ENCODE results near the gene MFSD12.

The MFSD12 gene

DNA sequence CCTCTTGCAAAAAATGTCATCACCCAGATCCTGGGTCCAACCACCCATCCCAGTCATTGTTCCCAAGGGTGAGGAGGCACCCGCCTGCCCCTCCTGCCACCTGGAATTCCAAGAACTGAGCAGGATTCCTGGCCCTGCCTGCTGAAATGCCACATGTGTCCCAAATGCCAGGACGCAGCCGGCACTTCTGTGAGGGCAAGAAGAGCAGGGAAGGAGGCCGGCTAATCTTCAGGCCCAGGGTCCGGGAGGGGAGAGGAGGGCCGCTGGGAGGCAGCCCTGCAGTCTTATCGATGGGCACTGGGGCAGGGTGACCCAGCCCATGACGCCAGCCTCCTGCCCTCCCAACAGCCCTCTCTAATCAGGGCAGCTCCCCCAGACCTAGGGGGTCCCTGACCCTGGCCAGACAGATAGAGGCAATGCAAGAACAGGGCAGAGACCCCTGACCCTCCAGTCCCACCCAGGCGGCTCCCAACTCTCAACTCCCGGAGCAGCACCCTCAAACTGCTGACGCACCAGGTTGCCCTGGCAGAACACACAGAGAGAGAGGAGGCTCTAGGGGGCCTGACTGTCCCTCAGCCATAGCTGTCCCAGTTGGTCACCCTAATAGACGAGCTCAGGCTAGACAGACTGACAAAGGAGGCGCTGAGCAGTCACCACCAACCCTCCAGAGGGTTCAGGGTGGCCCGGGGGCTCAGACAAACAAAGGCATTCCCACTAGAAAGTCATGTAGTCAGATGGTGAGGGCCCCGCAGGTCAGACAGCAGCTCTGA lies 1.5 kb downstream of the MFSD12 start:
- no peak for DNase-seq

DNA sequence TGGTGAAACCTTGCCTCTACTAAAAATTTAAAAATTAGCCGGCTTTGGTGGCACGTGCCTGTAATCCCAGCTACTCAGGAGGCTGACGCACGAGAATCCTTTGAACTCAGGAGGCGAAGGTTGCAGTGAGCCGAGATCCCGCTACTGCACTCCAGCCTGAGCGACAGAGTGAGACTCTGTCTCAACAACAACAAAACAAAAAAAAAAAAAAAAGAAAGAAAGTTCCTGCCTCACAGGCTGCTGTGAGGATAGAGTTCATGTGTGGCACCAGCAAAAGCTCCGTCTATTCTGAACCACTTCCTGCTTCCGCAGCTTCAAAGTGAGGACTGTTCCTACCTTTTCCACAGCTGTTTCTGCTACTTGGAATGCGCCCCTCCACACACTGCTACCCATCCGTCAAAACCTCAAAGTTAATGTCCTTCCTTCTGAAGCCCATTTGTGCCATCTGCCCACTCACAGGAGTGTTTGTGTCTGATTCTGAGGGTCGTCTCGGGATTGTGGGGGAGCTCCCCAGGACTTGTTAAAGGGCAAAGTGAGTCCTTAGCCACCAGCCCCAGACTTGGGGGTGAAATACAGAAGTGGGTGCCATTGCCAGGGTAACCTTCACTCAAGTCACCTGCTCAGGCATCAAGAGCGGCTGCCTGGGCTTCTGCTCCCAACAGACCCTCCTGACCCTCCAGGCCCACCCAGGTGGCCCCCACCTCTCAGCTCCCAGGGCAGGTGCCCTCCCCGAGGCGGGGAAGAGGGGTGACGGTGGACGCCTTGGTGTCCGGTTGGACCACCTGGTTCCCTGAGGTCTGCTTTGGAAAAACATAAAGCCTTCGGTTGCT lies 2.9 kb downstream of the MFSD12 start:
- DNase-seq: peak; percentile 35 to 62

DNA sequence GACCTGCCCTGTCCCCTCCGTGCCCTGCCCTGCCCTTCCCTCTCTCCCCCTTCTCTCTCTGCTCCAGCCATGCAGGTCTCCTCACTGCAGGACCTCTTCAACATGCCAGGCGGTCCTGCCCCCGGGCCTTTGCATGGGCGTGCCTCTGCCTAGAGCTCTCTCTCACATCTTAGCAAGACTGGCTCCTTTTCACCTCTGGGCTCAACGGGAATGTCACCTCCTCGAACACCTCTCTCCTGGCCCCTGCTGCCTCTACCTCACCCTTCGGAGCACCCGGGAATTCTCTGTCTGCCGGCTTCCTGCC lies 5.6 kb downstream of the MFSD12 start:
- no peak for DNase-seq

DNA sequence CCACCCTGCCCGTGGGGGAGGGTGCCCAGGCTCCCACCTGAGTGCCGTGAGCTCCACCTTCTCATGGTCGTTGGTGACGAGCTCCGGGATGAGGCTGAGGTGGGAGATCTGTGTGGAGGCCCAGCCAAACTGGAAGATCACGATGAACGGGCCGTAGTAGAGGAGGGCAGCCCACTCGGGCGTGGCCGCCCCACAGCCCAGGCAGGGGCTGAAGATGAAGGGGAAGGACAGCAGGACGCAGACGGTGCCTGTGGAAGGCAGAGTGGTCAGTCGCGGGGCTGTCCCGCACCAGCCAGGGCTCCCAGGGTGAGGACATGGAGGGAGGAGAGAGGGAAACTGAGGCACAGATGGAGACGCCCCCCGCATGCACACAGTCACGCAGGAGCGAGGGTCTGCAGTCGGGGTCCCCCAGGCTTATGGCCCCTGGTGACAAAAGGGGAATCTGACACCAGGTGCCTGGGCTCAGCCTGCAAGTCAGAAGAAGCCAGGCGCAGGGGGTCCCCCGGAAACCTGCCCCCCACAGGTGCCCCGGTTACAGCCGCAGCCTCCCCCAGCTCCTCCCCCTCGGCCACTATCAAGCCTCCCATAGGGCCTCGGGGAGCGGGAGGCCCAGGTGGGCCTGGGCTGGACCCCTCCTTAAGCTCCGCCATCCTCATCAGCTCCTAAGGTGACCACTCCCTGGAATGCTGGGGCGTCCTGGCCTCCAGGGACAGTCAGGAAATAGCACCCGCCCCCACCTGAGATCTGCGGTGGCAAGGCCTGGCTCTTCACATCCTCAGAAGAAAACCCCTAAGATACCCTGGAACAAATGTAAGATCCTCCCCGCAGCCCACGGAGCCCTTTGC lies 6.2 kb downstream of the MFSD12 start:
- no peak for DNase-seq

DNA sequence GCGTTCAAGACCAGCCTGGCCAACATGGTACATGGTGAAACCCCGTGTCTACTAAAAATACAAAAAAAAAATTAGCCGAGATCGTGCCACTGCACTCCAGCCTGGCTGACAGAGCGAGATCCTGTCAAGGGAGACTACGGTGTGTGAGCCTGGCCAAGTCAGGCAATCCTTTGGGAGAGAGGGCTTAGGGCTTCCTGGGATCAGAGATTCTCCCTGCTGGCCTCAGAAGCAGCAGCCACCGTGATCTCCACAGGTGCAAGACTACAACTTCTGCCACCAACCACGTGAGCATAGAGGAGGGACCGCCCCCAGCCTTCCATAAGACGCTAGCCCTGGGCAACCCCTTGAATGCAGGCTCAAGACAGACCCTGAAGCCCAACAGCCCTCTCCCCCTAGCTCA lies 7.6 kb downstream of the MFSD12 start:
- DNase-seq: no peak

DNA sequence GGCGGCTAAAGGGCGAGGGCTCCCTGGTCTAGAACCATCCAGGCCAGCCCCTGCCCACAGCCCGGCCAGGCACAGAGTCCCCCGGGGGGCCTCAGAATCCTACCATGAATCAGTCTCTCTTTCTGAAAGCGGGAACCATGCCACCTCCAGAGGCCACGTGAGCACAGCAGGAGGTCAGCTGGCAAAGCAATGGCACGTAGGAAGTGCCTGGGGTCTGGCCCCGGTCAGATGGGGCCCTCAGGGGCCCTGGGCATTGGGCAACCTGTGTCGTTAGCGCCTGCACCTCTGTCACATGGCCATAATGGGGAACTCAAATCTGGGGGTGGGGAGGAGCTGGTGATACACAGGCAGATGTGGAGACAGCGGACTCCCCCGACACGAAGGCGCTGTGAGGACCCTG lies 8.8 kb downstream of the MFSD12 start:
- peak; percentile 93 to 97 for DNase-seq

DNA sequence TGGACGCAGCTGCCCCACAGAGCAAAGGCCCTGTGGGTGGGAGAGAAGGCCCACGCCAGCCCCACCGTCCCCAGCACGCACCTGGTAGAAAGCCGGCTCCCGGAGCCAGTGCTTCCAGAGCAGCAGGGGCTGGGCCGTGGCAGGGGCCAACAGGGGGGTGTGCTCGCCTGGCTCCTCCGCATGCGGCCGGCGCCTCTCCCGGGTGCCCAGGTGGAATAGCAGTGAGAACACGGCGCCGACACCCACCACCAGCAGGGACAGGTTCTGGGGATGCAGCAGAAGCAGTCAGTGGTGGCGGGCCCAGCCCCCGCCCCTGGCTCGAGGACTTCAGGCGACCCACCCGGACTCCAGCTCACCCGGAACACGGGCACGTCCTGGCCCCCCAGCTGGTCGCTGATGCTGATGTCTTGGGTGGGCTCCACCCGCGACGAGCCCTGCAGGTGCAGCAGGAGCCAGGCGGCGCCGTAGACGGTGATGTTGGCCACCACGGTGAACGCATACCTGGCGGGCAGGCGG lies 9.6 kb downstream of the MFSD12 start:
- DNase-seq: no peak

DNA sequence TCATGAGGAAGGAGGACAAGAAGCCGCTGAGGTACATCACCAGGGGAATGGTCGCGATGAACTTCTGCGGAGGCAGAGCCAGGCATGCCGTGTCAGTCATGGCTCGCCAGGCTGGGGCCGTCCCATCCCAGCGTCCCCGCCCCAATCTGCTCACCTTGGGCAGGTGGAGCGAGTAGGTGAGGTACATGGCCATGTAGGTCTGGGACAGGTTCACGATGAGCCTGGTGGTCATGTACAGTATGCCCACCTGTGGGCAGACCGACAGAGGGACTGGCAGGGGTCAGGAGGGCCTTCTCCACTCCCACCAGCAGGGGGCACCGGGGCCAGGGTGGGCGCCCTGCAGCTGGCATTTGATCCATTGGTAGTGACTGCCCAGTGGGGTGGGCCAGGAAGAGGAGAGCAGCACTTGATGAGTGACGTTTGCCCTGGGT lies 10.1 kb downstream of the MFSD12 start:
- no peak for DNase-seq

DNA sequence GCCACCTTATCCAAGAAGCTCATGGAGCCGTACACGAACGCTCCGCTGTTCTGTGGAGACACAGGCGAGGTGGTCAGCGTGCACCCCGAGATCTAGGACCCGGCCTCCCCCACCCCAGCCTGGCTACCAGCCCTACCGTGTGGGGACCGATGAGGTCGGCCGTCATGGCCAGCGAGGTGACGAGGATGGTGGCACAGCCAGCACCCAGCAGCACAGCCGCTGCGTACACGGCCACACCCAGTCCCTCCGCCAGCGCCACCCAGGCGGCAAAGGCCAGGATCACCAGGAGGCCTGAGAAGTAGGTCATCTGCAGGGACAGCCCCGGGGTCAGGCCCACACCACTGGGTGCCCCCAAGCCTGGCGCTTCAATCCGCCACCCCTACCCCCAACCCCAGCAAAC lies 11.3 kb downstream of the MFSD12 start:
- no peak for DNase-seq

DNA sequence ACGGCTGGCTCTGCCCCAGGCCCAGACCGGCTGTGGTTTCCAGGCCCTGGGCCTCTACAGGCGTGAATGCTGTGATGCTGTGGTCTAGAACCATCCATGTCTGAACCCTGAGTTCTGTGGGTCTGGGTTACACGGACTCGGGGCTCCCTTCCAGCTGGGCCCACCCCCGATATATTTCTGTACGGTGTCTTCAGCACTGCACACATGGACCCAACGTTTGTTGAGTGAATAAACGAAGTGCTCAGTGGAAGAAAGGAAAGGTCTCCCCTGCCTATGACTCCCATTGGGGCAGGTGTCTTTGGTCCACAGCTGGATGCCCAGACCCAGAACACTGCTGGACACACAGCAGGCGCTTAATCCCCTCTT lies 11.7 kb downstream of the MFSD12 start:
- no peak for DNase-seq

DNA sequence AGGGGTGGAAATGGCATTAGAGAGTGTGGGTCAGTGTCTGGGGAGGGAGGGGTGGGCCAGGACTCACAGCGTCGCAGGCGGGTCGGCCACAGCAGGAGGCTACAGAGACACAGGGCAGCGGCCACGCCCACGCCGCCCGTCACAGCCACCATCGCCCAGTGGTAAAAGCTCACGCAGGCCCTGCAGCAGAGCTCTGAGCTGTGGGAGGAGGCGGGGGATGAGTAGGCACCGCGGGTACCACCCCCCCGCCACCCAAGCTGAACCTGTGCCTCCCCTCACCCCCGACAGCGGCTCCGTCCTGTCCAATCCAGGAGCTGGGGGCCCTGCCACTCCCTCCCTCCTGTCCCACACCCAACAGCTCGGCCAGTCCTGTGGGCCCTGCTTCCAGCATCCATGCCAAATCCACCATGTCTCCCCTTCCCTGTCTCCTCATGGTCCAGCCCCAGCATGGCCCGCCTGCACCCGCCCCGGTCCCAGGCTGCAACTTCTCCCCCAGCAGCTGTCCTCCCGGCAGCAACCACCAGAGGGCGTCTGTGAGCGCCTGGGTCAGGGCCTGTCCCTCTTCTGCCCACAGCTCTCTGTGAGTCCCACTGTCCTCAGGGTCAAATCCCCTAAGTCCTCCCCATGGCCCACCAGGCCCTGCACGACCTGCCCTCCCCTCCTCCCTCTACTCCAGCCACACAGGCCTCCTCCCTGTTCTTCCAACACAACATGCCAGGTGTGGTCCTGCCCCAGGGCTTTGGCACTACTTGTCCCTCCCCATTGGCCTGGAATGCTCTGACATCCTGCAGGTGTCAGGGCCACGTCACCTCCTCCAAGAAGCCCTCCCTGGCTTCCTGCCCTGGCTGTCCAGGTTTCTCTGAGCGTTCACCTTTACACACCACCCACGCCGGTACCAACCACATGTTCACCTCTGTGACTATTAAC lies 12.4 kb downstream of the MFSD12 start:
- peak; percentile 65 to 76 for DNase-seq

DNA sequence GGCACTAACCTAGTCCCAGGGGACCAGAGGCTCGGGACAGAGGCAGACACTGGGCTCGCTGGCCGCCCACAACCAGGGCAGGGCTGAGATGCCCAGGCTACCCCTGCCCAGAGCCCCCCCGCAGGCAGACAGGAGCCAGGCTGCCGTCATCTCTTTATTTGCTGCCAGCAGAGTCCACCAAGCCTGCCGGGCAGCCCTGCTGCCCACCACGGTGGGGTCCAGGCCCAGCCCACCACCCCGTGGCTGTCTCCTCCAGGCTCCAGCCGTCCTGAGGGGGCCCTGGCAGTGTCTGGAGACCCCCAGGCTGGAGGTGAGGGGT lies 13.4 kb downstream of the MFSD12 start:
- no peak for DNase-seq

DNA sequence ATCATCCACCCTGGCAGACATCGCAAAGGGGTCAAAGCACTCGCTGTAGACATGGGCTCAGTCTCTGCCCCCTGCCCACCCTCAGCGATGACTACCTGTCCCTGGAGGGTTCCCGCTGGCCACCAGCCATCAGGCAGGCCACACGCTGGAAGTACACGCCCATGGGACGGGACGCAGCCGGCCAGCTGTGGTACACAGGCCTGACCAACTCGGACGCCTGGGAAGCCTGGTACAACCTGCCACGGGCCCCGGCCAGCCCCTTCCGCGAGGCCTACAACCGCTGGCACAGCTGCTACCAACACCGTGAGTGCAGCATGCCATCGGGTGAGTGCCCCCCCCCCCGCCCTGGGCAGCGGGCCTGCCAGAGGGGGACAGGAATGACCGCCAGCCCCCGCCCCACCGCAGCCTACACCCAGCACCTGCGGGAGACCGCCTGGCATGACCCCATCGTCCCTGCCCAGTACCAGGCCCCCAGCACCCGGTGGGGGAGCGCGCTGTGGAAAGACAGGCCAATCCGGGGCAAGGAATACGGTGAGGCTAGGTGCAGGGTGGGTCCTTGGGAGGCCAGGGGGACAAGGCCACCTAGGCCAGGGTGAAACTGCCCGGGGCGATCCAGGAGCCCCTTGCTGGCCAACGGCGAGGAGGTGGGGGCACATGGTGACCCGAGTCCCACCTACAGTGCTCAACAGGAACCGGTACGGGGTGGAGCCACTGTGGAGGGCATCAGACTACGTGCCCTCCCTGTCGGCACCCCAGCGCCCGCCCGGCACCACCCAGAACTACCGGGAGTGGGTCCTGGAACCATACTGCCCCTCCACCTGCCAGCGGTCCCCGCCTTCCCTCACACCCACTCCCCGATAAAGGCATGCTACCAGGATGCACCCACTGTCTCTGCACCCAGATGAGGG lies 14.0 kb downstream of the MFSD12 start:
- DNase-seq: no peak

DNA sequence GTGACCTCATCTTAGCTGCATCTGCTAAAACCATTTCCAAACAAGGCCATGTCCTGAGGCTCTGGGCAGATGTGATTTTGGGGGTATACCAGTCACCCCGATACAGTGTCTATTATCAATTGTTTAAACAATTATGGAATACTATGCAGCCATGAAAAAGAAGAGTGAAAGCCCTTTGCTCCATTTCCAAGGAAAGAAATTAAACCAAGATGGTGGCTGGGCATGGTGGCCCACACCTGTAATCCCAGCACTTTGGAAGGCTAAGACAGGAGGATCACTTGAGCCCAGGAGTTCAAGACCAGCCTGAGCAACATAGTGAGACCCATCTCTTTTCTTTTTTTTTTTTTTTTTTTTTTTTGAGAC lies 17.6 kb downstream of the MFSD12 start:
- DNase-seq: no peak

DNA sequence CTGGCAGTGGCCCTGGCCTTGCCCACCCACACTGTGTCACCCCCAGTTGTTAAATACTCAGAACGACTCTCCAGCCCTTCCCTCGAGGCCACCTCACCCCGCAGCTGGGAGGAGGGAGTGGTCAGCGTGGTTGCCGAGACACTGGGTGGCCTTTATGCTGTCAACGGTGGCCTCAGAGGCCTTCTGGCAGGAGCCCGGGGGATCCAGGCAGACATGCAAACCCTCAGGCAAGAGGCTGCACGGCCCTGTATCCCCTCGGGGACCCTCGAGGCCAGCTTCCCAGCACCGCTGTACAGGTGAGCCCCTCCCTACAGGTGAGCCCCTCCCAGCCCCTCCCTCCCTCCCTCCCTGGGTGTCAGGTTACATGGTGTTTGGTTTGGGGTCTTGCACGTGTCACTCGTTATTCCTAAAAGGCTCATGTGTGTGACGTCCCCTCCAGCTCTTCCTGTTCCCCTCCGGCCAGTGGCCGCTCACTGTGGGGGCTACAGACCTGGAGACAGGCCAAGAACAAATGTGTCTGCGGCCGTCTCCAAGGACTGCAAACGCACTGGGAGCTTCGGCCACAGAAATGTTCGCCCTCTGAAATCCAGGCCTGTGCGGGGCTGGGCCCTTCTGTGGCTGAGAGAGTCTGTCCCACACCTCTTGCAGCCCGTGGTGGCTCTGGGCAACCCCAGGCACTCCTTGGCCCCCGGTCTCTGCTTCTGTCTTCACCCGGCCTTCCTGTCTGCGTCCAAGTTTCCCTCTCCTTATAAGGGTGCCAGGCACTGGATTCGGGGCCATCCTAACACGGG lies 18.2 kb downstream of the MFSD12 start, which contains the start of gene TEKTIP1:
TEKTIP1 (plus strand) TSS at position 210 of the 791 bp plus-strand sequence; CDS start at position 214, 4 bp downstream.
- no peak for DNase-seq

DNA sequence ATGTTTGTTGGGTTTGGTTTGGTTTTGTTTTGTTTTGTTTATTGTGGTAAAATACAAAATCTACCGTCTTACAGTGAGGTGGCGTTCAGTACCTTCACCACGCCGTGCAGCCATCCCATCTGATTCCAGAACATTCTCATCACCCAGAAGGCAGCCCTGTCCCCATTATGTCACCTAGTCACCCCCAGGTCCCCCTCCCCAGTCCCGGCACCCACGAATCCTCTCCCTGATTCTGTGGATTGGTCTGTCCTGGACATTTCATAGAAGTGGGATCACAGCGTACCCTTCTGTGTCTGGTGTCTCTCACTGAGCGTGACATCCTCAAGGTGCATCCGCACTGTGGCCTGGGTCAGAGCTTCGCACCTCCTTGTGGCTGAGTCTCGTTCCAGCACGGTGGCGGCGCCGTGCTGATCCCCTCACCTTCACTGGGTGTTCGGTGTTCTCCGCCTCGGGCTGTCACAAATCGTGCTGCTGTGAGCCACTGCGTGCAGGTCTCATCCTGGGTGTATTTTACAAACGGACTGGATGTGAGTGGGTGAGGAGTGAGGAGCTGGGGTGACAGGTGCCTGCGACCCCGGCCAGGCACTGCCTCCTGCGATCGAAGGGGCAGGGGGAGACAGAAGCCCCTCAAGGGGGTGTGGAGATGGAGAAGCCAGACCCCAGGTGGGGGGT lies 19.0 kb downstream of the MFSD12 start:
- DNase-seq: no peak

DNA sequence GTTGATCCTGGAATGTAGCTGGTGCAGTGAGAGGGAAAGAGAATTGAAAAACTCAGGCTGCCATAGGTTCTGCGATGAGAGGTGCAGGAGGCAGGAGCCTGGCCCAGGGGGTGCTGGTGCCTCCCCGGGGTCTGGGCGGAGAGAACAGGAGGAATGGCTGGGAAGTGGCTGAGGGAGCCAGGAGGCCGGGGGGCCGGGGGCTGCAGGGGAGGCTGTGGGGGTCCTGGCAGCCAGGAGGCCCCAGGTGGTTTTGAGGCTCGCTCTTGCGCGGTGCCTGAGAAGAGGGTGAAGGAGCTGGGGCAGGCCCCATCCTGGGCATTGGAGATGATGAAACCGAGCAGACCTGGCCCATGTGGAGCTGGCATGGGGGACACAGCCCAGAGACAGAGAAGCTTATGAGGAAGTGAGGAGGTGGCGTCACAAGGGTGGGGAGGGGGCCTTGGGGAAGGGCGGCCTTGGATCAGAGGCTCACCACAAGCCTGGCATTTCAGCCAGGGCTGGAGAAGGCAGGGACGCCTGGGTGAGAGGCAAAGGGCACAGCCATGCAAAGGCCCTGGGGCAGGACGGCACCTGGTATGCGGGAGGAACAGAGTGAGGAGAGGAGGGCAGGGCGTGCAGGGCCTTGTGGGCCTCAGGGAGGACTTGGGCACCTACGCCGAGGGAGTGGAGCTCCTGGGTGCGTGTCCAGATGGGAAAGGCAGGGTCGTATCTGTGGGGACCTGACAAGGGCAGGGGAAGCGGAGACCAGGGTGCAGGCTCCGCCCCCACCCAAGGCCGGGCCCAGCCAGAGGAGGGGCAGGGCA lies 19.7 kb downstream of the MFSD12 start:
- DNase-seq: peak; percentile 29 to 34

DNA sequence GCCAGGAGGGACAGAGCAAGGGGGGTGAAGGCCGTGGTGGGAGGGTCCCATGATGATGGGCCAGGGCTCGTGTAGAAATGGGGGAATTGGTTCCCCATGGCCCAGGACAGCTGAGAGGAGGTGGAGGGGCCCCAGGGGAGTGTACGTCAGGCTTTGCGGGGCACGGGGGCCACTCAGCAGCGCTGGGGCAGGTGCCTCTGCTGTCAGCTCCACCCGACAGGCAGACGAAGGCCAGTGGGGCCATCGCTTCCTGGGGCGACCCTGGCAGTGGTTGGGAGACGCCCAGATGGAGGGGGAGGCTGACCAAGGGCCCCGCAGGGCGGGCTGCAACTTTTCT lies 20.3 kb downstream of the MFSD12 start:
- no peak for DNase-seq

All from inflammatory macrophage (primary cell).